HG03196 (cell line): ENCODE measurements around the gene DUSP2.

Experiments used
- ATAC-seq: cut with Tn5 transposase; IDR thresholded peaks from one replicate; pipeline ENCODE4 v1.9.1; 2021; ENCODE audit not compliant: unreplicated experiment

Gene DUSP2

GRCh38 chr2:96145036-96145847 is at the start of gene DUSP2:
TSS of gene DUSP2 (minus strand) at chr2:96145440. CDS start at chr2:96145354, 86 bp downstream.
- peak; percentile 41 for ATAC-seq

GRCh38 chr2:96191937-96192670 is 46.9 kb upstream of the DUSP2 start:
- no peak for ATAC-seq

- no peak for ATAC-seq
Observed at GRCh38 chr2:96188821-96189526, 43.7 kb upstream of the DUSP2 start.

- no peak for ATAC-seq
Observed at GRCh38 chr2:96186562-96186961, 41.3 kb upstream of the DUSP2 start.

GRCh38 chr2:96185516-96185915 is 40.3 kb upstream of the DUSP2 start:
- no peak for ATAC-seq

- ATAC-seq = no peak
Observed at GRCh38 chr2:96184989-96185388, 39.7 kb upstream of the DUSP2 start.

GRCh38 chr2:96184188-96184587 is 38.9 kb upstream of the DUSP2 start:
- ATAC-seq = no peak

GRCh38 chr2:96181529-96181928 is 36.3 kb upstream of the DUSP2 start:
- no peak for ATAC-seq

- ATAC-seq = no peak
Observed at GRCh38 chr2:96180521-96180920, 35.3 kb upstream of the DUSP2 start.

GRCh38 chr2:96180002-96180401 is 34.8 kb upstream of the DUSP2 start:
- ATAC-seq = no peak

- no peak for ATAC-seq
Observed at GRCh38 chr2:96176661-96177060, 31.4 kb upstream of the DUSP2 start.

GRCh38 chr2:96175951-96176350 is 30.7 kb upstream of the DUSP2 start:
- ATAC-seq = no peak

- ATAC-seq = peak; percentile 65
Observed at GRCh38 chr2:96174251-96175144, 29.3 kb upstream of the DUSP2 start.

GRCh38 chr2:96171831-96172230 is 26.6 kb upstream of the DUSP2 start:
- no peak for ATAC-seq

GRCh38 chr2:96170626-96171025 is 25.4 kb upstream of the DUSP2 start:
- no peak for ATAC-seq

GRCh38 chr2:96169868-96170507 is 24.7 kb upstream of the DUSP2 start:
- no peak for ATAC-seq

- ATAC-seq = no peak
Observed at GRCh38 chr2:96167407-96168013, 22.3 kb upstream of the DUSP2 start.

GRCh38 chr2:96164459-96165184 is 19.4 kb upstream of the DUSP2 start:
- peak; percentile 59 for ATAC-seq
